ENCODE measurements around the gene SLC6A12. TPM values are rescaled to one million over a fixed set of nuclear protein-coding genes. Genes with fewer than 3 reads are reported as not detected.

Gene SLC6A12
- total RNA-seq, 2 donors from 2014 or later: 0.16 to 2.5 TPM

GRCh38 chr12:169528-170370 is 44.2 kb downstream of the SLC6A12 start:
- Histone ChIP-seq H3K9me3 (no peaks in the 10 kb centered on the region), H3K27me3 (no peaks in the 10 kb centered on the region), H3K36me3 (no peaks in the 10 kb centered on the region), H3K4me1 (no peaks in the 10 kb centered on the region), H3K27ac (no peak overlapping the region), H3K9ac (ENCODE audit: low read depth in 2 of 2, low read length in 2 of 2) (no peak overlapping the region), H3K4me3 (no peak overlapping the region)
- no peak for DNase-seq
- TF ChIP-seq CTCF (IDR thresholded peaks at IDR 0.05): no peak
- intact Hi-C loops (cut with DNase I): no loop called here

- Histone ChIP-seq H3K27me3 (no peaks in the 10 kb centered on the region), H3K9ac (ENCODE audit: low read depth in 2 of 2, low read length in 2 of 2) (no peak overlapping the region), H3K9me3 (no peaks in the 10 kb centered on the region), H3K4me3 (no peak overlapping the region), H3K27ac (no peak overlapping the region), H3K36me3 (no peaks in the 10 kb centered on the region), H3K4me1 (no peaks in the 10 kb centered on the region)
- intact Hi-C loops (cut with DNase I): no loop called here
- DNase-seq: no peak
- TF ChIP-seq CTCF (IDR thresholded peaks at IDR 0.05): no peak
Observed at GRCh38 chr12:168763-169525, 45.0 kb downstream of the SLC6A12 start.

- Histone ChIP-seq H3K9ac (ENCODE audit: low read depth in 2 of 2, low read length in 2 of 2) (no peak overlapping the region), H3K27me3 (no peaks in the 10 kb centered on the region), H3K27ac (no peak overlapping the region), H3K4me3 (no peak overlapping the region), H3K36me3 (no peaks in the 10 kb centered on the region), H3K4me1 (no peaks in the 10 kb centered on the region), H3K9me3 (no peaks in the 10 kb centered on the region)
- intact Hi-C loops (cut with DNase I): no loop called here
- no peak for DNase-seq
- no peak for TF ChIP-seq CTCF (IDR thresholded peaks at IDR 0.05)
Observed at GRCh38 chr12:167959-168600, 45.9 kb downstream of the SLC6A12 start.

- no peak overlapping the region for H3K27ac ChIP-seq
- no peaks in the 10 kb centered on the region for H3K9me3 ChIP-seq
- TF ChIP-seq CTCF (IDR thresholded peaks at IDR 0.05): no peak
- H3K27me3 ChIP-seq: no peaks in the 10 kb centered on the region
- no peak overlapping the region for H3K4me3 ChIP-seq
- DNase-seq: no peak
- H3K9ac ChIP-seq (ENCODE audit: low read depth in 2 of 2, low read length in 2 of 2): no peak overlapping the region
- no peaks in the 10 kb centered on the region for H3K36me3 ChIP-seq
- intact Hi-C loops (cut with DNase I): no loop called here
- no peaks in the 10 kb centered on the region for H3K4me1 ChIP-seq
Observed at GRCh38 chr12:166425-167075, 47.4 kb downstream of the SLC6A12 start.

GRCh38 chr12:165862-166368 is 48.0 kb downstream of the SLC6A12 start:
- Histone ChIP-seq H3K36me3 (no peaks in the 10 kb centered on the region), H3K27ac (no peak overlapping the region), H3K4me1 (no peaks in the 10 kb centered on the region), H3K4me3 (no peak overlapping the region), H3K9ac (ENCODE audit: low read depth in 2 of 2, low read length in 2 of 2) (no peak overlapping the region), H3K27me3 (no peaks in the 10 kb centered on the region), H3K9me3 (no peaks in the 10 kb centered on the region)
- intact Hi-C loops (cut with DNase I): no loop called here
- no peak for DNase-seq
- TF ChIP-seq CTCF (IDR thresholded peaks at IDR 0.05): no peak
